Astrocyte (in vitro differentiated cells and primary cell): ENCODE measurements around the gene TAL1. TPM values are rescaled to one million over a fixed set of nuclear protein-coding genes. Genes with fewer than 3 reads are reported as not detected.

ENCODE experiments used
- DNase-seq: peaks from one replicate; pipeline ENCODE4 v3.0.0-alpha.2; 2010; ENCODE audit warnings: low read depth
- FAIRE-seq: peaks from 2 replicates; lab custom pipeline; 2011; peaks lifted over from hg19 to GRCh38; lab: Jason Lieb, UNC
- H2AFZ ChIP-seq: 2 replicates; pipeline ENCODE4 v1.6.0; 2012; ENCODE audit warnings: low read depth, low read length, inconsistent platforms
- H3K27ac ChIP-seq: 2 replicates; pipeline ENCODE4 v1.5.1; 2011; ENCODE audit warnings: low read depth, low read length, inconsistent platforms
- H3K27me3 ChIP-seq: 2 replicates; pipeline ENCODE4 v1.6.0; 2011; ENCODE audit warnings: low read length, inconsistent platforms; ENCODE audit not compliant: insufficient read depth
- H3K36me3 ChIP-seq: 2 replicates; pipeline ENCODE4 v1.5.1; 2011; ENCODE audit warnings: low read length, inconsistent platforms; ENCODE audit not compliant: insufficient read depth
- H3K4me1 ChIP-seq: 2 replicates; pipeline ENCODE4 v1.5.1; 2011; ENCODE audit warnings: low read length, inconsistent platforms; ENCODE audit not compliant: insufficient read depth
- H3K4me2 ChIP-seq: 2 replicates; pipeline ENCODE4 v1.6.0; 2012; ENCODE audit warnings: low read length, inconsistent platforms
- H3K4me3 ChIP-seq: 2 replicates; pipeline ENCODE4 v1.5.1; 2011; ENCODE audit warnings: low read depth, mild to moderate bottlenecking, low read length, inconsistent platforms; ENCODE audit not compliant: insufficient read depth
- H3K79me2 ChIP-seq: 2 replicates; pipeline ENCODE4 v1.6.0; 2012; ENCODE audit warnings: mild to moderate bottlenecking, low read length, inconsistent platforms; ENCODE audit not compliant: insufficient read depth
- H3K9ac ChIP-seq: 2 replicates; pipeline ENCODE4 v1.6.0; 2012; ENCODE audit warnings: mild to moderate bottlenecking, low read length, inconsistent platforms
- H3K9me3 ChIP-seq: 2 replicates; pipeline ENCODE4 v1.5.1; 2012; ENCODE audit warnings: low read depth, mild to moderate bottlenecking, low read length, inconsistent platforms; ENCODE audit not compliant: insufficient read depth
- H4K20me1 ChIP-seq: 2 replicates; pipeline ENCODE4 v1.6.0; 2012; ENCODE audit warnings: low read length, inconsistent platforms; ENCODE audit not compliant: insufficient read depth
- H3K27ac Mint-ChIP-seq: one replicate; pipeline ENCODE4 v1.8.0; 2021; ENCODE audit warnings: mild to moderate bottlenecking, mixed read lengths; ENCODE audit not compliant: unreplicated experiment
- H3K27me3 Mint-ChIP-seq: one replicate; pipeline ENCODE4 v1.8.0; 2021; ENCODE audit warnings: low read depth, mixed read lengths; ENCODE audit not compliant: unreplicated experiment
- H3K36me3 Mint-ChIP-seq: one replicate; pipeline ENCODE4 v1.8.0; 2021; ENCODE audit warnings: low read depth, mixed read lengths; ENCODE audit not compliant: unreplicated experiment
- H3K4me1 Mint-ChIP-seq: one replicate; pipeline ENCODE4 v1.8.0; 2021; ENCODE audit warnings: low read depth, mixed read lengths; ENCODE audit not compliant: unreplicated experiment
- H3K4me3 Mint-ChIP-seq: one replicate; pipeline ENCODE4 v1.8.0; 2021; ENCODE audit warnings: mild to moderate bottlenecking, moderate library complexity, mixed read lengths; ENCODE audit not compliant: unreplicated experiment
- H3K9me3 Mint-ChIP-seq: one replicate; pipeline ENCODE4 v1.8.0; 2021; ENCODE audit warnings: mild to moderate bottlenecking, mixed read lengths; ENCODE audit not compliant: unreplicated experiment
- CTCF ChIP-seq: IDR thresholded peaks from 2 replicates; pipeline ENCODE4 v1.5.1; 2011; ENCODE audit warnings: low read depth, mild to moderate bottlenecking, inconsistent platforms, low read length, moderate library complexity; ENCODE audit not compliant: insufficient read depth
- EZH2 ChIP-seq: IDR thresholded peaks from 2 replicates; pipeline ENCODE4 v1.6.1; 2012; ENCODE audit warnings: mild to moderate bottlenecking, low read length, inconsistent platforms; ENCODE audit not compliant: insufficient read depth
- total RNA-seq: library from RNA; stranded (reverse); gene quantifications from 2 replicates; pipeline ENCODE4 v1.2.1, GENCODE V29; 2021

The TAL1 gene
- total RNA-seq, 1 donor from 2014 or later, result 0.14 TPM

- no peak for DNase-seq
- Mint-ChIP-seq H3K4me3 (no peak overlapping the region), H3K27me3 (peaks cover 51% of the 10 kb centered on the region), H3K27ac (no peak overlapping the region), H3K9me3 (peaks cover 8% of the 10 kb centered on the region), H3K4me1 (peaks cover 13% of the 10 kb centered on the region), H3K36me3 (no peaks in the 10 kb centered on the region)
- Histone ChIP-seq H2AFZ (no peak overlapping the region), H3K27ac (no peak overlapping the region), H3K4me2 (no peak overlapping the region), H3K79me2 (no peaks in the 10 kb centered on the region), H3K27me3 (peaks cover 52% of the 10 kb centered on the region), H4K20me1 (peaks cover 5% of the 10 kb centered on the region), H3K4me1 (no peaks in the 10 kb centered on the region), H3K4me3 (no peak overlapping the region), H3K36me3 (no peaks in the 10 kb centered on the region), H3K9me3 (no peaks in the 10 kb centered on the region), H3K9ac (no peak overlapping the region)
- FAIRE-seq, result no peak
- TF ChIP-seq EZH2, result no peak
- TF ChIP-seq CTCF, result no peak
Observed at GRCh38 chr1:47235806-47236205, 3.8 kb upstream of the TAL1 start.

DNA sequence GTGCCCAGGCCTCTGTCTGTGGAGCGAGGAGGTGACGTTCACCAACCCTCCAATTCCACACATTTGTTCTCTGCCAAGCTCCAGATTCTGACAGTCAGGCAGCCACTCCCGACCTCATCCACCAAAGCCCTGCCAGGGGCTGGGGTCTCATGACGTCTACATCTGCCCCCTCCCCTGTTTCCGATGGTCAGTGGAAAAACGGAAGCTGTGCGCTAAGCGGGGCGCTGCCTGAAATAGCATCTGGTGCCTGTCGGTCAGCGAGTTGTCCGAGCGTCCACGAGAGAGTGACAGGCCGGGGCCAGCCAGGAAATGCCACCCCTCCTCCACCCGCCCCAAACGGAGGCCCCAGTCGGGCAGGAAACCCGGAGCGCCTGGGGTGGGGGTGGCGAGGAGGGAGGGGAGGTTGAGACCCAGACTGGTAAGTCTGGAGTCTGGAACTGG lies 3.2 kb upstream of the TAL1 start:
- Mint-ChIP-seq H3K4me3 (no peak overlapping the region), H3K27ac (no peak overlapping the region), H3K4me1 (peaks cover 13% of the 10 kb centered on the region), H3K36me3 (no peaks in the 10 kb centered on the region), H3K27me3 (peaks cover 57% of the 10 kb centered on the region), H3K9me3 (peaks cover 8% of the 10 kb centered on the region)
- H4K20me1 ChIP-seq, result peaks cover 6% of the 10 kb centered on the region
- TF ChIP-seq CTCF (no peak), EZH2 (no peak)
- H3K79me2 ChIP-seq, result no peaks in the 10 kb centered on the region
- no peak overlapping the region for H3K4me2 ChIP-seq
- H3K36me3 ChIP-seq, result no peaks in the 10 kb centered on the region
- FAIRE-seq (no peak), DNase-seq (no peak)
- H3K9ac ChIP-seq, result no peak overlapping the region
- no peak overlapping the region for H3K27ac ChIP-seq
- H3K4me1 ChIP-seq, result no peaks in the 10 kb centered on the region
- no peak overlapping the region for H3K4me3 ChIP-seq
- peaks cover 57% of the 10 kb centered on the region for H3K27me3 ChIP-seq
- H3K9me3 ChIP-seq, result no peaks in the 10 kb centered on the region
- no peak overlapping the region for H2AFZ ChIP-seq

DNA sequence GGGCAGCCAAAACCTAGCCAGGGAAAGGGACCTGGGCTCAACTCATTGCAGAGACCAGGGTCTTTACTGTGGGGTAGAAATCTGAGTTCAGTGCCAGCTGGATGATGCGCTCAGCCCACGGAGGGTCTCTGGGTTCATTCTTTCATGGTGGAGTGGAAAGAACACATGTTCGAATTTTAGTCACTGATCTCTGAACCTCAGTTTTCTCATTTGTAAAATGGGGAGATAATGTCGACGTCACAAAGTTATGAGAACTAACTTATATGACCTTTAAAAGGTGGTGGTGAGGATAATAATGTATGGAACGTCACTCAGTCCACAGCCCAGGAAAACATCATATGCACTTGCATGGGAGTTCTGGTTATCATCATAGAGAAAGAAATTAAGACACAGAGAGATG lies 1.2 kb upstream of the TAL1 start:
- Histone ChIP-seq H4K20me1 (peaks cover 8% of the 10 kb centered on the region), H3K9me3 (no peaks in the 10 kb centered on the region), H3K36me3 (no peaks in the 10 kb centered on the region), H3K4me2 (no peak overlapping the region), H3K4me1 (no peaks in the 10 kb centered on the region), H3K27me3 (peaks cover 74% of the 10 kb centered on the region), H3K9ac (no peak overlapping the region), H3K27ac (no peak overlapping the region), H2AFZ (no peak overlapping the region), H3K4me3 (no peak overlapping the region), H3K79me2 (no peaks in the 10 kb centered on the region)
- peaks cover 8% of the 10 kb centered on the region for H3K9me3 Mint-ChIP-seq
- no peaks in the 10 kb centered on the region for H3K36me3 Mint-ChIP-seq
- no peak overlapping the region for H3K27ac Mint-ChIP-seq
- FAIRE-seq (no peak), DNase-seq (no peak)
- H3K4me1 Mint-ChIP-seq, result peaks cover 13% of the 10 kb centered on the region
- no peak overlapping the region for H3K4me3 Mint-ChIP-seq
- peaks cover 64% of the 10 kb centered on the region for H3K27me3 Mint-ChIP-seq
- TF ChIP-seq EZH2, result no peak
- no peak for TF ChIP-seq CTCF
